GM10266 (cell line): ENCODE measurements around the gene HNRNPU.

Source experiments
- DNase-seq: peaks from one replicate; pipeline ENCODE4 v3.0.0; 2012; ENCODE audit errors: extremely low spot score
- TF ChIP-seq, protein P1 (sequence below): IDR thresholded peaks from 2 replicates; pipeline ENCODE4 v1.5.1; 2012; ENCODE audit warnings: mild to moderate bottlenecking, low read depth; ENCODE audit not compliant: control insufficient read depth, insufficient read depth; ENCODE audit errors: missing control alignments

Gene HNRNPU

DNA sequence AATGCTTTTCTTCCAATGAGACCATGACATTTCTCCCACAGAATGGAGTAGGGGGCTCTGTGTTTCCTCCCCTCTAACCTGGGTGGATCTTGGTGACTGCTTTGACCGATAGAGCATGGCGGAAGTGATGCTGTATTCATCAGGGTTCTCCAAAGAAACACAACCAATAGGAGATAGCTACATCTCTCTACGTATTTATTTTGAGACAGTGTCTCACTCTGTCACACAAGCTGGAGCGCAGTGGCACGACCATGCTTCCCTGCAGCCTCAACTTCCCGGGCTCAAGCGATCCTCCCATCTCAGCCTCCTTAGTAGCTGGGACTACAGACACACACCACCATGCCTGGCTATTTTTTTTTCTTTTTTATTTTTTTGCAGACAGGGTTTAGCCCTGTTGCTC, 29.5 kb upstream of the HNRNPU start:
- TF ChIP-seq, protein P1, sequence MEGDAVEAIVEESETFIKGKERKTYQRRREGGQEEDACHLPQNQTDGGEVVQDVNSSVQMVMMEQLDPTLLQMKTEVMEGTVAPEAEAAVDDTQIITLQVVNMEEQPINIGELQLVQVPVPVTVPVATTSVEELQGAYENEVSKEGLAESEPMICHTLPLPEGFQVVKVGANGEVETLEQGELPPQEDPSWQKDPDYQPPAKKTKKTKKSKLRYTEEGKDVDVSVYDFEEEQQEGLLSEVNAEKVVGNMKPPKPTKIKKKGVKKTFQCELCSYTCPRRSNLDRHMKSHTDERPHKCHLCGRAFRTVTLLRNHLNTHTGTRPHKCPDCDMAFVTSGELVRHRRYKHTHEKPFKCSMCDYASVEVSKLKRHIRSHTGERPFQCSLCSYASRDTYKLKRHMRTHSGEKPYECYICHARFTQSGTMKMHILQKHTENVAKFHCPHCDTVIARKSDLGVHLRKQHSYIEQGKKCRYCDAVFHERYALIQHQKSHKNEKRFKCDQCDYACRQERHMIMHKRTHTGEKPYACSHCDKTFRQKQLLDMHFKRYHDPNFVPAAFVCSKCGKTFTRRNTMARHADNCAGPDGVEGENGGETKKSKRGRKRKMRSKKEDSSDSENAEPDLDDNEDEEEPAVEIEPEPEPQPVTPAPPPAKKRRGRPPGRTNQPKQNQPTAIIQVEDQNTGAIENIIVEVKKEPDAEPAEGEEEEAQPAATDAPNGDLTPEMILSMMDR = no peak
- DNase-seq = no peak

DNA sequence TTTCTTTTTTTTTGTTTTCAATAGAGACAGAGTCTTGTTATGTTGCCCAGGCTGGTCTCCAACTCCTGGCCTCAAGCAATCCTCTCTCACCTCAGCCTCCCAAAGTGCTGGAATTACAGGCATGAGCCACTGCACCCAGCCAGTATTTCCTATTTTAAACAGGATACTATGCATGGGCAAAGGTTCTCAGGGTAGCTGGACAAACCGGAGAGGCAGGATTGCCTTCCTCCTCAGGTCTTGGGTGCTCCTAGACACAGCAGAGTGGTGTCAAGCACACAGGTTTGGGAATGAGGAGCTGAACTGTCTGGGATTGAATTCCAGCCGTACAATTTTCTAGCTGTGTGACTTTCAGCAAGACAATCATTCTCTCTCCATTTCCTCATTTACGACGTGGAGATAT, 22.9 kb upstream of the HNRNPU start:
- no peak for DNase-seq
- TF ChIP-seq, protein P1 = no peak

DNA sequence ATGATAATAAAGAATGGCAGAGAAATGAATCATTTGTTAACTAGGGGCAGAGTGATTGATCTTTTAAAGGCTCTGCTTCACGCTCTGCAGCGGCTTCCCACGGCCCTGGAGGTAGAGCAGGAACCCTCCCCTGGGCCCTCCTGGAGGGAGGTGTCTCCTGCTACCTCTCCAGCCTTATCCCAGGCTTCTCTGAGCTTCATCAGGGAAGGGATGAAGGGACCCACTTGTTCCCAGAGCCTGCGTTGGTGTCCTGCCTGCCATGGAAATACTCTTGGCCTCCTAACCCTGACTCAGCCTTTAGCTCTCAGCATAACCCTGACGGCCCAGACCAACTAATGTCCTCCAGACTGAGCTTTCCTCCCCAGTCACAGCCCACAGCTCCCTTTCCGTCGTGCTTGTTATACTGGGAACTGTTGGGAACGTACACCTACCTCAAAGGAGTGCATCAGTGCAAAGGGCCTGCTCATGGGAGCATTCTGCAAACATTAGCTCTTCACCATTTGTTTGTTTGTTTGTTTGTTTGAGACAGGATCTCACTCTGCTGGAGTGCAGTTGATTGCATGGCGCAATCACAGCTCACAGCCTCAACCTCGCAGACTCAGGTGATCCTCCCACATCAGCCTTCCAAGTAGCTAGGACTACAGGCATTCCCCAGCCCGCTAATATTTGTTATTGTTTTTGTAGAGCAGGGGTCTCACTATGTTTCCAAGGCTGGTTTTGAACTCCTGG, 17.4 kb upstream of the HNRNPU start:
- TF ChIP-seq, protein P1 = no peak
- no peak for DNase-seq

DNA sequence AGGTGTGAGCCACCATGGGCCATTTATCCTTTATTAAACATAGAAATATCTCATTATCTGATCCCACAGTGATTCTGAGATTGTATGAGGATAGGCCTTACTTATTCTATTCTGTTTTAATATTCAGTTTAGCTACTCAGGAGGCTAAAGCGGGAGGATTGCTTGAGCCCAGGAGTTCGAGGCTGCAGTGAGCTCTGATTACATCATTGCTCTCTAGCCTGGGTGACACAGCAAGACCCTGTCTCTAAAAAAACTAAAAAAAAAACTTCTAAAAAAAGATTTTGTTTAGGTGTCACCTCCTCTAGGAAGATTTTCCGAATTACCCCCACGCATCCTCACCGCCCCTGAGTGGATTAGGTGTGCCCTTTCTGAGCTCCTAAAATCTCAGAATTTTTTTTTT, 14.3 kb upstream of the HNRNPU start:
- TF ChIP-seq, protein P1 = no peak
- DNase-seq = no peak

DNA sequence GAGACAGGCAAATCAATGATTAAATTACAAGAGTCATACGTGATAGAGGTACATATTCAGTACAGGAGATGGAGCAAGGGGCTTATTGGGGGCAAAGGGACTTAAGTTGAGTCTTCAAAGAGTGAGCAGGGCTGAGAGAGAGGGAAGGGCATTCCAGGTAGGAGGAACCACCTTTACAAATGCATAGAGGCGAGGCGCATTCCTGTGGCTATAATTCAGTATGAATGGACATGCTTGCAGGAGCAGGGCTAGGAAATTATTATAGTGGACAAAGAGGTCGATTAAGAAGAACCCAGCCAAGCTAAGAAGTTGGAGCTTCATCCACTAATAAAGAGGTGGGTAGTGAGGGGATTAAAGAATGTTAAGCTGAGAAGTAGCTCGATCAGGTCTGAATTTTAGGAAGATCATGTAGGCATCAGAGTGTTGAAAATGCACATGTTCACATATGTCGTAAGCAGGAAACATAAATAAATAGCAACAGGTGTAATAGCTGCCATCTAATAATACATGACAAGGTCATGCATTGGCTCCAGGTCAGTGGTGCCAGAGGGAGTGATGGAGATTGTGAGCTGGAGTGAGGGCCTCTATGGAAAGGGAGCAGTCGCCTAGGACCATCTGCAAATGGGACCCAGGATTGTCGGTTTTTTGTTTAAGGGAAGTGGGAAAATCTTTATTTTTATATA, 12.0 kb upstream of the HNRNPU start:
- TF ChIP-seq, protein P1 = no peak
- no peak for DNase-seq

DNA sequence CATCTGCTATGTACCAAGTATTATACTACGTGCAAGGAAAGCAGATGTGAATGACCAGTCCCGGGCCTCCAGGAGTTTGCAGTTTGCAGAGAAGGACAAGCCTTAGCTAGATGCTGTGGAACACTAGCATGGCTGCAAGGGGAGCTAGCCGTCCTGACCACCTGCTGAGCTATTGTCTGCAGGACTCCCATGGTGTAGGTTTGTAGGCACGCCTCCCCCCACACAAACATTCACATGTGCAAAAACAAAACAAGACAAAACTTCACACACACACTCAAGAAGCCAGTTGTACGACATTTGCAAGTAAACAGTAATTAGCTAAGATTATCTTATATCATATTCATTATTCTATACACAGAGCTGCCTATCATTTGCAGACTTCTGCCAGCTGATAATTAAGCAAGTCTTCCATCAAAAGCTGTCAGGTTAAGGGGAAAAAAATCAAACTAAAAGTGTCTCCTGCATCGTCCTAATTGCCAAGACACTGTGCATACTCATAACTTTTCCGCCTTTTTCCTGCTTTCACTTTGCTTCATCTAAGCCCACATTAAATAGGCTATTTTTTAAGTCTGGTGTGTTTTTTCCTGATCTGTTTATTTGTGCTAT, 10.7 kb upstream of the HNRNPU start:
- no peak for DNase-seq
- TF ChIP-seq, protein P1 = no peak

DNA sequence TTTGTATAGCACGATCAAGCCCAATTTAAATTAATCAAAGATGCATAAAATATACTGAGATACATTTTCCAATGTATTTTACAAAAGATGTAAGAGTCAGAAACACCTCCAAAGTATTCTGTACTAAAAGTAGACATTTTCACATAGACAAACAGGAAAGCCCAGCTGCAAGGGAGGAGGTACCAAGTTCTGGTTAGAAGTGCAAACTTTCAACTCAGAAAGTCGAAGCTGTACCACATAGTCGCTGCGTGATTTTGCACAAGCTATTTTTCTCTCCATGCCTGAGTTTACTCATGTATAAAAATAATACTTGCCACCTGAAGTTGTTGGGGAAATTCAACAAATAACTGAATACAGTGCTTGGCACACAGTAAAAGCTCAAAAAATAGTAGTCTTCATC, 5.6 kb upstream of the HNRNPU start:
- TF ChIP-seq, protein P1 = no peak

More for the DNA sequence above, 5.6 kb upstream of the HNRNPU start:
- no peak for DNase-seq
